HG02938 (cell line): ENCODE results near the gene NR6A1.

ENCODE experiments used
- ATAC-seq: cut with Tn5 transposase; IDR thresholded peaks from one replicate; pipeline ENCODE4 v1.9.1; 2021; ENCODE audit warnings: mild to moderate bottlenecking, moderate library complexity; ENCODE audit not compliant: unreplicated experiment

The NR6A1 gene

DNA sequence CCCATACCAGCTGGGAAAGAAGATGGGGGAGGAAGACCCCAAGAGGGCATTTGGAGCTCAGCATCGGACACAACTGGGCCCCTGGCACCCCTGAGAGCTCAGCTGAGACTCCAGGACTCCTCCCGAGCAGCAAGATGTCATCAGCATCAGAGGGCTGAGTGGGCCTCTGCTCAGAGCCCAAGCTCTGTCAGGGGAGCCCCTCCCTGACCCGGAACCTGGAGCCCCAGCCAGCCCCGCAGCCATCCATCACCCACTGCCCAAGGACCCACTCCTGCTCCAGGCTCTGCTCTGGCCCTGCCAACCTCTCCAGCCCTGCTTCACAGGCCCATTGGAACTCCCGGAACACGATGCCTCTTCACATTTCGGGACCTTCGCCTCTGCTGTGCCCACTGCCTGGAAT lies 273.7 kb downstream of the NR6A1 start:
- ATAC-seq = no peak

DNA sequence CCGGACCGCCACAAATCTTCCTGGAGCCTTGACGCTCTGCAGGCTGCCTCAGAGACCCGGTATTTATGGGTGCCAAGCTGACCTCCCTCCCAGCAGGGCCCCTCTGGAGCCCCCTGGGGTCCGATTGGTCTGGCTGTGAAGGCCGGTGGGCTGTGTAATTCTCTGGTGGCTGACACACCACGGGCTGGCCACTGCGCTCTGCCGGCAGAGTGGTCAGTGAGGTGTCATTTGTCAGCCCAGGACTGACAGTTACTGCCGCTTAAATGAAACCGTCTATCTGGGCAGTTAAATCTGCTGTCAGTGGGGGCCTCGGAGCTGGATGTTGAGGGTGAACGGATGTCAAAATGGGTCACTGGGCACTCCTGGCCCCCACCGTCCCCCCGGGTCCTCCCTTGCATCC lies 274.6 kb downstream of the NR6A1 start:
- ATAC-seq = no peak

DNA sequence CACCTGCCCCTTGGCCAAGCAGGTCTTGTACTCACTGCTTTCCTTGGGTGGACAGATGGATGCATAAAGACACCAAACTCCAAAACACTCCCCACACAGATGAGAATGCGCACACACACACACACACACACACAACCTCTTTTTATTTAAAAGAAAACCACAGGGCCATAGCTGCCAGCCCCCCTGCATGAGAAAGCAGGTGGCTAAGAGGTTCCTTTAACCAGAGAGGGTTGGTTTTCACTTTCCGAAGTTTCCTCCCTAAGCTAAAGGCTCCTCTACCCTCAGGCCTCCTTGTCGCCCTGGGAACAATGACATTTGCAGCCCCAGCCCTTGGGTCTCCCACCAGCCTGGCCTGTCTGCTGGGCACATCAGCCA lies 275.0 kb downstream of the NR6A1 start:
- no peak for ATAC-seq

DNA sequence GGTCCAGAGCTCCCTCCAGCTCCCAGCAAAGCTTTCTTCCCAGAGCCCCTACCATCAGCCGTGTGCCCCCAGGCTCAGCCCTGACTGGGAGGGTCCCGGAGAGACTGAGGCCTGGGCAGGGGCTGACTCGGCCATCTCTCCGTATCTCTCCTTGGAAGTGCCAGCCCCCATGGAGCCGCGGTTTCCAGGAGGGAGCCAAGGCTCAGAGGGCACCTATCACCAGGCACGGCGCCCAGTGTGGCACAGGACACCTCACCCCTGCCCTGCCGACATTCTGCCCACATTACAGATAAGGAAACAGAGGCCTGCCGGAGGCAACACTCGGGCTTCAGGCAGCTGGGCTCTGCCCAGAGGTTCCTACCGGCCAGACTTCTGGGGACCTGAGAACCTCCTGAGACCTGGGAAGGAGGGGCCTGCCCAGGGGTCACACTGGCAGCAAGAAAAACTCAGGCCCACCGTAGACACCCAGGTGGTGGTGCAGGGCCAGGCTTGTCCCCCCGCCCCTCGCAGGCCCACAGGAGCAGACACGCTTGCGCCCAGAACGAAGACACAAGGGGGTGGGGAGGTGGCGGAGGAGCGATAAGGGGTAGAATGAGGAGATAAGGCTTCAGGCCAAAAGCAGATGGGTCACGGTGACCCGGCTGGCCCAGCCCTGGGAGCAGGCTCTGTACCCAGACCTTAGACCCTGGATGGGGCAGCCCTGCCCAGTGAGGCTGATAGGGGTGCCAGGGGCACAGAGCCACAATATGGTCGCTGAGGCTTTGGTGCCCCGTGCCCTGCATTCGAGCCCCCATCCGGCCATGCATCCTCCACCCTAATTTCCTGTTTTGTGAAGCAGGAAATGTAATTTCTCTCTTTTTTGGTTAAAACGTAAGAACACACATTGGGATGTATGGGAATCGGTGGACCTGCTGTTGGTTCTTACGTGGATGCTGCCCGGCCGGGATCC lies 275.7 kb downstream of the NR6A1 start:
- ATAC-seq = no peak

DNA sequence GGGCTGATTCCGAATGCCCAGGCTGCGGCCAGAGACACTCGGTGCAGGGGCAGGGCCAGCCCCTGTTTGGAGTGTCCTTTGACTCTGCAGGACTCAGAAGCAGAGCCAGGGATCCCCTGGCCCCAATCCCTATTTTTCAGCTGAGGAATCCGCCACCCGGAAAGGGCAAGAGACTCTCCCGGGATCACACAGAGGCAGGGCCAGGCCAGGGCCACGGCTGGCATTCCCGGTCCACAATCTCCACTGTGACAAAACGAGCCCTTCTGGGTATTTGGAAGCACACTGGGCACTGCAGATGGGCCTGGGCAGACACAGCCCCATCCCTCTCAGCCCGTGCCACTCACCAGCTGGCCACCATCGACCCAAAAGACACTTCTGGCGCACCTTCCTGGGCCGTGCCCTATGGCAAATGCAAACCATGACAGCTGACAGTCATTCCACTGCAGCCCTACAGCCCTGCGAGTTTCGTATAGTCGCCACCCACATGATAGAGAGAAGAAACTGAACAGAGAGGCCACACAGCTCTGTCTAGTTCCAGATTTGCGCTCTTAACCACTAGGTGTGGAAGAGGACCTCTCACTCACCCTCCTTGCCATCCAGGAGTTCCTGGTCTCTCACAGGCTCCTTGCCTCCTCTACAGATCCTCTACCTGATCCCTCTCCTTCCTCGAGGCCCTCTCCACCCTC lies 277.2 kb downstream of the NR6A1 start:
- no peak for ATAC-seq

DNA sequence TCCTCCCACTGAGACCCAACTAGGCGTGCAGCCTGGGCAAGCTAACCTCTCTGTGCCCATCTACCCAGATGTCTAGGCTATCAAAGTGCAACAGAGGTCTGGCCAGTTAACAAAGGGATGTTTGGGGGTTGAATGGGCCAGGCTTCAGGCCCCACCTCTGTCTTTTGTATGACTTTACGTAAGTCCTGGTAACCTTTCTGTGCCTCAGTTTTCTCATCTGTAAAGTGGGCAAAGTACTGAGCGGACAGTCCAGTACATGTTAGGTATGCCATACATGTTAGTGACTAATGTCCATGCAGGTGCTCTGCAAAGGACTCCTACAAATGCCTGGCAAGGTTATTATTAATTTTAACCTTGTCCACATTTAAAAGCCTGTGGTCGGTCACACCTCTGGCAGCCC lies 277.9 kb downstream of the NR6A1 start:
- ATAC-seq = no peak

DNA sequence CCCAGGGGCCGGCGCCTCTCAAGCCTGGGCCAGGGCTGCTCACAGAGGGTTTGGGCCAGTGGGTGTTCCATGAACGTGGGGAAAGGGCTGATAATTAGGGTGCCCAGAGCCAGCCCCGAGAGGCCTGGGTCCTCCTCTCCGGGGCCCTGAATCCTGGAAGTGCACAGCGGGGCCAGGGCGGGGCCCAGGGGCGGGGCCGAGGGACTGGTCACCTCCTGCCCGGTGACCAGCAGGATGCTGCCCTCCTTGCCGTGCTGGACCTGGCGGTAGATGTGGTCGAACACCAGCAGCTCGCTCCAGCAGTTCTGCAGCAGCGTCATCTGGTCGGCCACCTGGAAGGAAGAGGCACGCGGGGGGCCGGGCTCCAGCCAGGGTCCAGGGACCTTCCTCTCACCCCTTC lies 278.3 kb downstream of the NR6A1 start:
- ATAC-seq = no peak

DNA sequence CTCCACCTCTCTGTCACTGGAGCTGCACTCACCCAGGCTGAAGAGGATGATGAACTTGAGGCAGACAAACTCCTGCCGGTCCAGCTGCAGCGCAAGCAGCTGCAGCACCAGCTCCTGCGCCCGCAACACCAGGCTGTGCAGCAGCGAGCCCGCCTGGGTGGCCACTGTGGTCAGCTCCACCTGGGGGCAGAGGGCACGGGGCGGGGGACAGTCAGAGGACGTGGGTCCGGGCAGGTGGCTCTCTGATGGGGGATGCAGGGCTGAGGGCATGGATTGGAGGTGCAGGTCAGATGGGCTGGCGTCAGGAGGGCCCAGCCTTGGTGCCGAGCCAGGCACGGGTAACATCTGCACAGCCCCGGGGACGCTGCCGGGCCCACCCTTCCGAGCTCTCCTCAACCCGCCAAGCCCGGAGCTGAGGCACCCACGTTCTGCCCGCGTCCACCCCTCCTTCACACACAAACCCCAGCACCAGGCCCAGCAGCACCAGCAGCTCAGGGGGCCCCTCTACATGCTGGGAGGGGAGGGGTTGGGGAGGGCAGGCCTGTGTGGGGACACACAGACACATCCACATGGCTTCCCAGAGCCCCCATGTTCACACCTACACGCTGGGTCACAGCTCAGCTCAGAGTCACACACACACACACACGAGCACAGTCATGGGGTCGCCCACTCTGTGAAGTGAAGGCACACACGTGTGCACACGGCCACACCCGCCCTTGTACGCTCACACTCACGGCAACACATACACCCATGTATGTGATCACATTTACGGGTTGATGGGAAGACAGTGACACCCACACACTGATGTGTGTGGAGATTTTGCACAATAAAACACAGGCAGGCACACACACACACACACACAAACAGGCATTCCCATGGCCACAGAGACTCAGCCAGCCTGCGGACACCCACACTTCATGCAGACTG lies 279.8 kb downstream of the NR6A1 start:
- no peak for ATAC-seq

DNA sequence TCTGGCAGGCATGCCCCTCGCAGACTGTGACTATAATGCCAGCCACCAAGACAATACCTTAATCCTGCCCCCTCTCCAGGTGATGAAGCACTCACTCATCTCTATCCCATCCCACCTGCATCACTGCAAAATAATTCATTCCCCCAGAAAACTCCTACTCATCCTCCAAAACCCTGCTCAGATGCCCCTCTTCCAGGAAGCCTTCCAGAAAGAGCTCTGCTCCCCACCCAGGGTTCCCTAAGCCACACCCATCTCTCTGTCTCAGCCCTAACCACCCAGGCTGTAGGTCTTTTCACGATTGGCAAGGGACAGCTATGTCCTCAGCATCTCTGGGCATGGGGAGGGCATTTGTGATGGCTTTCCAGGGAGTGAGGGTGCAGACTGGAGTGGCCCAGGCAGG lies 281.1 kb downstream of the NR6A1 start:
- ATAC-seq = no peak

DNA sequence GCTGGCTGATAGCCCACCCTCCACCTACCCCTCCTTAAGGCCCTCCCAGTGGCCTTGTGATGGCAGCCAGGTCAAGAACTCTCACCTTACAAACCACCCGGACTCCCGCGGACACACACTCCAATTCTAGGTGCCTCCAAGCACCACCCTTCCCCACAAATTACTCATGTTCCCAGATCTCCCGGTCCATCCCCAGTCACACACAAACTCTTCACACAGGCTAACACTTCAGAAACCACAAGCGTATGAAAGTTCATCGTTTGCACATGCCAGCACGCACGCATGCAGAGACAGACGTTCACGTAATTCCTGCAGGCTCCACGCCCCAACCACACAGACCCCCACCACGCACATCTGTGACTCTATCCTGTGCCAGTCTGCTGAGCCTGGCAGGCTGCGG lies 281.9 kb downstream of the NR6A1 start:
- no peak for ATAC-seq

DNA sequence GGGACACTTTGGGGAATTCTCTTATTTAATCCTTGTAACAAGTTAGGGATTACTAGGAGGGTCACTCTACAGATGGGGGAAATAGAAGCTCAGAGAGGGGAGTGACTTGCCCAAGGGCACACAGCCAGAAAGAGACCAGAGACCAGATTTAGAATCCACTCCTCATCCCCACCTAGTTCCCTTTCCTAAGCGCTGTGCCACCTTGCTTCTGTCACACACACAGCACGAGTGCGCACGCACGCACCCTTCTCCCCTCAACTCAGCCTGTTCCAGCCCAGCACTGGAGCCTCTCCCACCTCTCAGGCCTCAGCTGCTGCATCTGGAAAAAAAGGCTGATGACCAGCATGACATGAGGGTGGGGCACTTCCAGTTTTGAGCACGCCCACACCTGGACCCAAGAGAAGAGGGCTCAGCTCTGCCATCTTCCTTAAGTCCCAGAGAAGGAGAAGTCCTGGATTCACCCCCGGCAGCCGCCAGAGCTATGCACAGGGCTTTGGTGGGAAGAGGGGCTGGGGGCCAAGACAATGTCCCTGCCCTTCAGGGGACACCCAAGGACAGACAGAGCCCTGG lies 282.4 kb downstream of the NR6A1 start:
- no peak for ATAC-seq

DNA sequence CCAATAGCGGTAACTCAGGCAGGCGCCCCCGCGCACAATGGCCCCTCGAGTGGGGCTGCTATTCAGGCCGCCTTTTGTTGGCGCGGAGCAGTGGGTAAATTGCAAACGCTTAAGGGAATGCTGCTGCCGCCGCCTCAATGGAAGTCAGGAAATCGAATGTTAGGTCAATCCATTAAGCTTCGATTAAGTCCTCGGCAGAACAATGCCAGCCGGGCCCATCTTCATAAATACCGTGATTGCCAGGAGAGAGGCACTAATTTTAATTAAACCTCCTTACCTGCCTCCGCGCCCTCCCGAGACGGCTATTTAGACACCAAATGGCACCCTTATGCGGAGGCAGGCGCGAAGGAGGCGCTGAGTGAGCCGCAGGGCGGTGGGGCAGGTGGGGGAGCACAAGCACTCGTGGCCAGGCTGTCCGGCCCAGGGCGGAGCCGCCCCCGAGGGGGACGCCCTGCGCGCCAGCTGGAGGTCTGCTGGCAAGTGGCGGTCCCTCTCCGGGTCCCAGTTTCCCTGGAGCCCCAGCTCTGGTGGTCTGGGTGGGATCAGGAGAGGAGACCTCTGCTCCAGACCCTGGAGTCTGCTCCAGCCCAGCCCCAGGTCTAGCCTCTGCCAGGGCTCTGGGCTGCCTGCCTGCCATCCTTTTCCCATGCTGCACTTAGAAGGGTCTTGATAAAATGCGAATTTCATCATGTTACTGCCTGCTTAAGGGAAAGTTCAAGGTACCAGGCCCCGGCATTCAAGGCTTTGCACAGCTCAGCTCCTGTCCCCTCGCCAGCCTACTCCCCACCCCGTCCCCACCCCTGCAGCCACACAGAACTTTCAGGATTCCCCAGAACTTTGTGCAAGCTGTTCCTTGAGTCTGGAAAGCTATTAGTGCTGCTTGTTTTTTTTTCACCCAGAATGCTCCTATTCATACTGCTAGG lies 283.6 kb downstream of the NR6A1 start:
- no peak for ATAC-seq

DNA sequence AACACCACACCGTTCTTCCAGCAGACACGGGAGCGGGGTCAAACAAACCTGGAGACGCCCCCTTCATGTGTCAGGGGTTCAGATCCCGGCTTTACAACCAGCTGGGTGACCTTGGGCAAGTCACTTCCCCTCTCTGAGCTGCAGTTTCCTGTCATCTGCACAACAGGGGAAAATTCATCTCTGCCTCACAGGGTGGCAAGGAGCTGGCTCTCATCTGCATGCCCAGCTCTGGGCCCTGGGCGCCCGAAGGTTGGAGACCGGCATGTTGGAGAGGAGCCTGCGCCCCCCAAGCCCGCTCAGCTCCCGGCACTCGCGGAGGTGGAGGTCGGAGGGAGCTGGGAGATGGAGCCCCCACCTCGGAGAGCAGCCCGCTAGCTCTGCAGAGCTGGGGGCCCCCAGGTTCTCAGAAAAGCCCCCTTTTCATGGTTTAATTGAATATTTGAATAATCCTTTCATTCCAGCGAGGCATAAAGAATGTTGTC lies 284.3 kb downstream of the NR6A1 start:
- ATAC-seq = no peak

DNA sequence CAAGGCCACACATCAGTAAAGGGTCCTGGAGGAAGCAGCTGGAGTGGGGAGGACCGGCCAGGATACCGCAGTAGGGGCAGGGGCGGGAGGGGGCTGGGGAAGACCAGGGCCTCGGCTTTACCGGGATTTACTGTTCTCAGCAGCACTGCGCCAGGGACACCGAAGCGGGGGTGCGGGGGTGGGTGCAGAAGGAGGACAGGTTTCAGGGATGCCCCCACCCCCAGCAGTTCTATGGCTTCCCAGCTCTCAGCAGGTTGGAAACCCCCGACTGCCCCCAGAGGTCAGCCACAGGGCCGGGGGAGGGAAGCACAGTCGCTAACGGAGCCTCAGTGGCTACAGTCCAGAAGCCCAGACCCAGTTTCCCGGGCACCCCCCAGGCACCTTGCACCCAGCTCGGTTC lies 285.2 kb downstream of the NR6A1 start:
- ATAC-seq = no peak

DNA sequence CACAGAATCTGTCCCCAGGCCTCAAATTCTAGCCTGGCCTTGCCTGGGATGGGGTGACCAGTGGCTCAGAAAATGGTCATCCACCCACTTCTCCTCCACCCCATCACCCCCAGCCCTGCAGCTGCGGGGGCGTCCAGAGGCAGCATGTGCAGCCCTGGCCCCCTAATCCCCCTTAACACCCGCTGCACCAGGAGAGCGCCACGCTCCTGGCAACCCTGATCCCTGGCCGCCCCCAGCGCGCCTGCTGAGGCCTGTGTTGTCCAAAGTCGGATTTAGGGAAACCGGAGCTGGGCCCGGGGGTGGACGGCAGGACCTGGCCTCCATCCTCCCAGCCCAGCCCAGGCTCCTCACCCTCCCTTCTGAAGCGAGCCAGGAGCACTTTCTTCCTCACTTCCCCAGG lies 285.9 kb downstream of the NR6A1 start:
- no peak for ATAC-seq

DNA sequence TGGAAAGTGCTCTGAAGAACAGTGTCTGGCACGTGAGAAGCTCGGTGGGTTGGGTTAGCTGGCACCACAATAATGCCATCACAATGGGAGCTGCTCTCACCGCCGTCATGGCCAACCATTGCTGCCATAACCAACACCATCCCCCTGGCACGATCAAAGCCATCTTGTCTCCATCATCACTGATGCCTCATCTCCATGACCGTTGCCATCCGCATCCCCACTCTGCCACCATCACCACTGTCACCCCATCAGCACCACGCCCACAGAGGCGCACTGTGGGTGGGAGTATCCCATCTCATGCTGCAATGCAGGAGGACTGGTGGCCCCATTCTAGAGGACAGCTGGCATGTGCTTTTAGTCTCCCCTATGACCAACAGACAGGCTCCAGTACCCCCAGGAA lies 287.6 kb downstream of the NR6A1 start:
- no peak for ATAC-seq

DNA sequence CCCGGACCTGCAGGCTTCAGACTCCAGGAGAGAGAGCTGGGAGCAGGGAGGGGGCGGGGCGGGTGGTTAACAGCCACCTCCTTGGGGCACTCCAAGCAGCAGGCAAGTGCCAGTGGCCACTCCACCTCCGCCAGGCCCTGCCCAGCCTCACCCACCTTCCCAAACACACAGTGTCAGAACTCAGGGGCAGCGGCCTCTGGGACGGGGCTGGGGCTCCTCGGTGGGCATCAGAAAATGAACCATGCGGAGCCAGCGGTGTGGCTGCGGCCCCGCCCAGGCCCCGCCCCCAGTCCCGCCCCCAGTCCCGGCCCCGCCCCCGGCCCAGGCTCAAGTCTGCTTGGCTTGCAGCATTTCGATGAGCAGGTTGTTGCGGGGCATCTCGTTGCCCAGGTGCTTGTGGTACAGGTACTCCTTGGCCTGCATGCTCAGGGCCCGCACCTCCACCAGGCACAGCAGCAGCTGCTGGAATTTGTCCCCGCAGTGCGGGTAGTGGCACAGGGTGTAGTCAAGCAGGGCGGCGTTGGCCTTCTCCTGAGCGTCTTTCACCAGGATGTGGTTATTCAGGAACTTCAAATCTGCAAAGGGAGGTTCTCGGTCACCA lies 288.6 kb downstream of the NR6A1 start:
- ATAC-seq = no peak

DNA sequence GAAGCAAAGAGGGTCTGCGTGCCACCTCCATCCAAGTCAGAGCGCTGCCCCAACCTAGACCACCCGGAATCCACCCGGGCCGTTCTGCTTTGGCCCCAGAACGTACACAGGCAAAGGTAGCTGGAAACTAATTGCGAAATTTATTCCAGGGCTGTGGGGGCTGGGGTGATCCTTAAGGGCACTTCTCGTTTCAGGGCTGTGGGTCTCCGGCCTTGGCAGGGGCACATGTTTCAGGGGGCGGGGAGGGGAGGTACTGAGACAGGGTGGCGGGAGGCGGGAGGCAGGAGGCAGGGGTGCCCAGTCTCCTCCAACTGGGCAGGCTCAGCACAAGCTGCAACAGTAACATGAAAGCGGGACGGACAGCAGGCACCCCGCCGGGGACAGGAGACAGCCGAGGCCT lies 290.0 kb downstream of the NR6A1 start:
- ATAC-seq = no peak

DNA sequence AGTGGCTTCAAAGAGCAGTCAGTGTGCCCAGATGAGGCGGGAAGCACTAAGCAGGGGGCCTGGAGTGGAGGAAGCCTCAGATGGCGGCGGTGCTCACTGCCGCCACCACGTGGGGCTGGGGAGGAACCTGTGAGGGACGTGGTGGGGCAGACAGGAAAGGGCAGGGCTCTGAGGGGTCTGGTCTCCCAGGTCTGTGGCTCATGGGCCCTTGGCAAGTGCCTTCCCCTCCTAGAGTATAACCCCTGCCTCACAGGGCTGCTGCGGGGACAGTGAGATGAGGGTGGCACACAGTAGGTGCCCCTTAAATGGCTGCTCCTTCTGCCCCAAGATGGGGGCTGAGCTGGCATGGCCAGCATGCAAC lies 290.5 kb downstream of the NR6A1 start:
- no peak for ATAC-seq
